ES-I3 (cell line): Measurements from ENCODE around the gene GAS7.

ENCODE experiments used
- H3K36me3 ChIP-seq: 2 replicates; pipeline ENCODE4 v1.6.1; 2013; ENCODE audit warnings: mild to moderate bottlenecking, low read length, control low read depth, moderate library complexity; ENCODE audit not compliant: insufficient read depth
- H3K4me1 ChIP-seq: 2 replicates; pipeline ENCODE4 v1.6.1; 2013; ENCODE audit warnings: mild to moderate bottlenecking, control low read depth, low read length; ENCODE audit not compliant: insufficient read depth
- H3K9ac ChIP-seq: 2 replicates; pipeline ENCODE4 v1.6.1; 2013; ENCODE audit warnings: low read depth, mild to moderate bottlenecking, low read length, moderate library complexity
- H3K9me3 ChIP-seq: 2 replicates; pipeline ENCODE4 v1.6.1; 2013; ENCODE audit warnings: mild to moderate bottlenecking, low read length, moderate library complexity; ENCODE audit not compliant: control insufficient read depth, insufficient read depth

The GAS7 gene

GRCh38 chr17:10088444-10088843 is 110.0 kb downstream of the GAS7 start:
- no peaks in the 10 kb centered on the region for H3K36me3 ChIP-seq
- no peaks in the 10 kb centered on the region for H3K4me1 ChIP-seq
- peaks cover under 1% of the 10 kb centered on the region; the same call in 1 of the 2 replicates for H3K9me3 ChIP-seq
- H3K9ac ChIP-seq: no peak overlapping the region

GRCh38 chr17:10087355-10087754 is 111.1 kb downstream of the GAS7 start:
- peaks cover 3% of the 10 kb centered on the region; the same call in 1 of the 2 replicates for H3K9me3 ChIP-seq
- no peaks in the 10 kb centered on the region for H3K4me1 ChIP-seq
- no peaks in the 10 kb centered on the region for H3K36me3 ChIP-seq
- H3K9ac ChIP-seq: no peak overlapping the region

GRCh38 chr17:10083864-10084263 is 114.5 kb downstream of the GAS7 start:
- Histone ChIP-seq H3K9me3 (peaks cover 3% of the 10 kb centered on the region; the same call in 1 of the 2 replicates), H3K4me1 (no peaks in the 10 kb centered on the region), H3K9ac (no peak overlapping the region), H3K36me3 (no peaks in the 10 kb centered on the region; the same call in 1 of the 2 replicates)

- H3K9me3 ChIP-seq: peaks cover 3% of the 10 kb centered on the region; the same call in 1 of the 2 replicates
- no peak overlapping the region for H3K9ac ChIP-seq
- H3K4me1 ChIP-seq: no peaks in the 10 kb centered on the region
- no peaks in the 10 kb centered on the region; the same call in 1 of the 2 replicates for H3K36me3 ChIP-seq
These were observed 115.6 kb downstream of the GAS7 start for GRCh38 chr17:10082795-10083194.

GRCh38 chr17:10081571-10082169 is 116.7 kb downstream of the GAS7 start:
- no peak overlapping the region for H3K9ac ChIP-seq
- no peaks in the 10 kb centered on the region for H3K4me1 ChIP-seq
- no peaks in the 10 kb centered on the region; the same call in 1 of the 2 replicates for H3K36me3 ChIP-seq
- H3K9me3 ChIP-seq: peaks cover 3% of the 10 kb centered on the region; the same call in 1 of the 2 replicates

GRCh38 chr17:10077561-10078299 is 120.7 kb downstream of the GAS7 start:
- H3K9ac ChIP-seq: no peak overlapping the region
- H3K36me3 ChIP-seq: no peaks in the 10 kb centered on the region; the same call in 1 of the 2 replicates
- H3K9me3 ChIP-seq: no peaks in the 10 kb centered on the region
- no peaks in the 10 kb centered on the region for H3K4me1 ChIP-seq

GRCh38 chr17:10075919-10076318 is 122.5 kb downstream of the GAS7 start:
- Histone ChIP-seq H3K4me1 (no peaks in the 10 kb centered on the region), H3K36me3 (no peaks in the 10 kb centered on the region), H3K9me3 (no peaks in the 10 kb centered on the region), H3K9ac (no peak overlapping the region)

GRCh38 chr17:10073941-10074340 is 124.5 kb downstream of the GAS7 start:
- Histone ChIP-seq H3K9me3 (no peaks in the 10 kb centered on the region), H3K36me3 (no peaks in the 10 kb centered on the region), H3K4me1 (no peaks in the 10 kb centered on the region), H3K9ac (no peak overlapping the region)

GRCh38 chr17:10072556-10073425 is 125.6 kb downstream of the GAS7 start:
- Histone ChIP-seq H3K9me3 (no peaks in the 10 kb centered on the region), H3K36me3 (no peaks in the 10 kb centered on the region), H3K4me1 (no peaks in the 10 kb centered on the region), H3K9ac (no peak overlapping the region)

GRCh38 chr17:10072086-10072485 is 126.3 kb downstream of the GAS7 start:
- H3K4me1 ChIP-seq: no peaks in the 10 kb centered on the region

GRCh38 chr17:10071141-10071540 is 127.3 kb downstream of the GAS7 start:
- Histone ChIP-seq H3K4me1 (no peaks in the 10 kb centered on the region), H3K36me3 (no peaks in the 10 kb centered on the region), H3K9ac (no peak overlapping the region), H3K9me3 (no peaks in the 10 kb centered on the region)

More at GRCh38 chr17:10072086-10072485, 126.3 kb downstream of the GAS7 start:
- no peak overlapping the region for H3K9ac ChIP-seq
- no peaks in the 10 kb centered on the region for H3K36me3 ChIP-seq
- H3K9me3 ChIP-seq: no peaks in the 10 kb centered on the region

GRCh38 chr17:10070690-10071089 is 127.7 kb downstream of the GAS7 start:
- H3K36me3 ChIP-seq: no peaks in the 10 kb centered on the region
- H3K9me3 ChIP-seq: no peaks in the 10 kb centered on the region
- H3K9ac ChIP-seq: no peak overlapping the region
- H3K4me1 ChIP-seq: no peaks in the 10 kb centered on the region

- H3K4me1 ChIP-seq: no peaks in the 10 kb centered on the region
- H3K9ac ChIP-seq: no peak overlapping the region
- H3K9me3 ChIP-seq: no peaks in the 10 kb centered on the region; the same call in 1 of the 2 replicates
- H3K36me3 ChIP-seq: no peaks in the 10 kb centered on the region
These were observed 129.1 kb downstream of the GAS7 start for GRCh38 chr17:10069301-10069700.

GRCh38 chr17:10067446-10068143 is 130.8 kb downstream of the GAS7 start:
- H3K4me1 ChIP-seq: peaks cover 12% of the 10 kb centered on the region; the same call in 1 of the 2 replicates
- no peaks in the 10 kb centered on the region; the same call in 1 of the 2 replicates for H3K9me3 ChIP-seq
- no peaks in the 10 kb centered on the region for H3K36me3 ChIP-seq
- no peak overlapping the region for H3K9ac ChIP-seq
